GM20000 (cell line): ENCODE results near the gene ARL6.

Experiments
- DNase-seq: peaks from one replicate; pipeline ENCODE4 v3.0.0; 2012; ENCODE audit warnings: low spot score
- TF ChIP-seq, protein P1 (sequence below): IDR thresholded peaks from 2 replicates; pipeline ENCODE4 v1.5.1; 2012; ENCODE audit warnings: mild to moderate bottlenecking, control low read depth; ENCODE audit errors: extremely low read depth, missing control alignments

Gene ARL6

DNA sequence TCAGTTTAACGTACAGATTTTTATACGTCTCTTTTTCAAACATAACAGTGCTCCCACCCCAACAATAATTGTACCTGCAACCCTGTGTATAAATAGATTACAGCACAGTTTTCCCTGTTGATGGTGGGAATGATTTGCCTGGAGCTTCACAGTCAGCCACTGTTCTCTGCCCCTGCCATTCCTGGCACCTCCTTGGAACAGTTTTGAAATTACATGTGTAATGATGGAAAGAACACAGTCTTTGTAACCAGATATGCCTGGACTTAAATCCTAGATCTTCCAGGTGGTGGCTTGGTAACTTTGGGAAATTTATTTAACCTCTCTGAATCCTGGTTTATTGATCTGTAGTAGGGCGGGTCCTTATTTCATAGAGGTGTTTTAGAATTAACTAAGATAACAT, 84.2 kb downstream of the ARL6 start:
- DNase-seq = no peak
- TF ChIP-seq, protein P1, sequence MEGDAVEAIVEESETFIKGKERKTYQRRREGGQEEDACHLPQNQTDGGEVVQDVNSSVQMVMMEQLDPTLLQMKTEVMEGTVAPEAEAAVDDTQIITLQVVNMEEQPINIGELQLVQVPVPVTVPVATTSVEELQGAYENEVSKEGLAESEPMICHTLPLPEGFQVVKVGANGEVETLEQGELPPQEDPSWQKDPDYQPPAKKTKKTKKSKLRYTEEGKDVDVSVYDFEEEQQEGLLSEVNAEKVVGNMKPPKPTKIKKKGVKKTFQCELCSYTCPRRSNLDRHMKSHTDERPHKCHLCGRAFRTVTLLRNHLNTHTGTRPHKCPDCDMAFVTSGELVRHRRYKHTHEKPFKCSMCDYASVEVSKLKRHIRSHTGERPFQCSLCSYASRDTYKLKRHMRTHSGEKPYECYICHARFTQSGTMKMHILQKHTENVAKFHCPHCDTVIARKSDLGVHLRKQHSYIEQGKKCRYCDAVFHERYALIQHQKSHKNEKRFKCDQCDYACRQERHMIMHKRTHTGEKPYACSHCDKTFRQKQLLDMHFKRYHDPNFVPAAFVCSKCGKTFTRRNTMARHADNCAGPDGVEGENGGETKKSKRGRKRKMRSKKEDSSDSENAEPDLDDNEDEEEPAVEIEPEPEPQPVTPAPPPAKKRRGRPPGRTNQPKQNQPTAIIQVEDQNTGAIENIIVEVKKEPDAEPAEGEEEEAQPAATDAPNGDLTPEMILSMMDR = no peak
